Caco-2 (cell line): ENCODE data around the gene WDR73. TPM values are rescaled to one million over a fixed set of nuclear protein-coding genes. Genes with fewer than 3 reads are reported as not detected.

Experiments used
- BruUV-seq: library from RNA; stranded (reverse); fragments of 400-500 nt; replicated peaks from 2 replicates; lab custom pipeline; 2021; lab: Mats Ljungman, UMichigan
- CTCF ChIA-PET: fragments of 300-600 bp; sonication (Branson Sonifier 250); formaldehyde crosslinking; loops from one replicate; lab custom pipeline; 2022; ENCODE audit warnings: antibody characterized with exemption; lab: Charles Lee
- POLR2A ChIA-PET: fragments of 300-600 bp; sonication (Branson Sonifier 250); formaldehyde crosslinking; loops from one replicate; lab custom pipeline; 2022; ENCODE audit warnings: antibody characterized with exemption; lab: Charles Lee
- DNase-seq, 2 experiments: peaks; one replicate each; pipeline versions ENCODE4 v3.0.0 to v3.0.0-alpha.2; 2020 to 2022
- H3K27me3 ChIP-seq: replicated peaks from 2 replicates; pipeline ENCODE4 v1.6.0; 2011; ENCODE audit warnings: low read length; ENCODE audit not compliant: control insufficient read depth, insufficient read depth
- H3K36me3 ChIP-seq: 2 replicates; pipeline ENCODE4 v1.5.1; 2011; ENCODE audit warnings: low read length; ENCODE audit not compliant: control insufficient read depth, insufficient read depth
- H3K4me1 ChIP-seq: fragments of 250-450 bp; sonication (Bioruptor Pico); 2 replicates; pipeline ENCODE4 v1.5.1; 2020; ENCODE audit warnings: mild to moderate bottlenecking
- H3K4me3 ChIP-seq: 2 replicates; pipeline ENCODE4 v1.5.1; 2011; ENCODE audit warnings: low read depth, mild to moderate bottlenecking, control low read depth, low read length
- H3K9me3 ChIP-seq: fragments of 250-450 bp; sonication (Bioruptor Pico); 2 replicates; pipeline ENCODE4 v1.5.1; 2020; ENCODE audit warnings: mild to moderate bottlenecking, moderate library complexity
- H3K27ac Mint-ChIP-seq: one replicate; pipeline ENCODE4 v1.8.0; 2022; ENCODE audit warnings: mixed read lengths; ENCODE audit not compliant: unreplicated experiment
- H3K27me3 Mint-ChIP-seq: one replicate; pipeline ENCODE4 v1.8.0; 2022; ENCODE audit warnings: mixed read lengths; ENCODE audit not compliant: insufficient read depth, unreplicated experiment
- H3K36me3 Mint-ChIP-seq: one replicate; pipeline ENCODE4 v1.8.0; 2022; ENCODE audit warnings: mild to moderate bottlenecking, mixed read lengths; ENCODE audit not compliant: insufficient read depth, unreplicated experiment
- H3K4me1 Mint-ChIP-seq: one replicate; pipeline ENCODE4 v1.8.0; 2022; ENCODE audit warnings: low read depth, mixed read lengths; ENCODE audit not compliant: unreplicated experiment
- H3K4me3 Mint-ChIP-seq: one replicate; pipeline ENCODE4 v1.8.0; 2022; ENCODE audit warnings: mild to moderate bottlenecking, moderate library complexity, mixed read lengths; ENCODE audit not compliant: unreplicated experiment
- H3K9me3 Mint-ChIP-seq: one replicate; pipeline ENCODE4 v1.8.0; 2022; ENCODE audit warnings: mixed read lengths; ENCODE audit not compliant: unreplicated experiment
- intact Hi-C: fragments of 100-400 bp; cut with micrococcal nuclease; formaldehyde crosslinking; loops from one replicate; pipeline ENCODE4 v1.10.0; 2022; ENCODE audit not compliant: unreplicated experiment
- total RNA-seq: library from RNA; stranded (reverse); gene quantifications from 2 replicates; pipeline ENCODE4 v1.2.3, GENCODE V29; 2022
- TF ChIP-seq, protein P1 (sequence below), 2 experiments: fragments of 200-600 bp in 1 of 2; IDR thresholded peaks; 1 replicate in 1 of 2; 2 replicates in 1 of 2; pipeline versions ENCODE4 v1.5.1 to v1.8.0; 2011 to 2022; ENCODE audit warnings: antibody characterized with exemption in 1 of 2, control low read depth in 1 of 2, inconsistent platforms in 1 of 2, low read depth in 1 of 2, low read length in 1 of 2, mild to moderate bottlenecking in 1 of 2, moderate library complexity in 1 of 2; ENCODE audit not compliant: insufficient read depth in 1 of 2, severe bottlenecking in 1 of 2, unreplicated experiment in 1 of 2

The WDR73 gene
- total RNA-seq, 1 experiment from 2014 or later, result 32.7 TPM

DNA sequence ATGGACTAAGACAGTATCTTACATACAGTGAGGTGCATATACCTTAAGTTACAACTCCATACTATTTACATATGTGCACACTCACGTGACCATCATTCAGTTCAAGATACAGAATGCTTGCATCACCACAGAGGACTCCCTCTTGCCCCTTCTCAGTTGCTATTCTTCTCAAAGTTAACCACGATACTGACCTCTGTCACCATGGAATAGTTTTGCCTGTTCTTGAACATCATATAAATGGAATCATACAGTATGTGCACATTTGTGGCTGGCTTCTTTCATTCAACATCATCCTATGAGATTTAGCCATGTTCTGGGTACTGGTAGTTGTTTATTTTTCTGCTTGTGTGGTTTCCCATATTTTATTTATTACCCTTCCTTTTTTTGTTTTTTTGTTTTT is 63.7 kb downstream of the WDR73 start:
- TF ChIP-seq, protein P1, sequence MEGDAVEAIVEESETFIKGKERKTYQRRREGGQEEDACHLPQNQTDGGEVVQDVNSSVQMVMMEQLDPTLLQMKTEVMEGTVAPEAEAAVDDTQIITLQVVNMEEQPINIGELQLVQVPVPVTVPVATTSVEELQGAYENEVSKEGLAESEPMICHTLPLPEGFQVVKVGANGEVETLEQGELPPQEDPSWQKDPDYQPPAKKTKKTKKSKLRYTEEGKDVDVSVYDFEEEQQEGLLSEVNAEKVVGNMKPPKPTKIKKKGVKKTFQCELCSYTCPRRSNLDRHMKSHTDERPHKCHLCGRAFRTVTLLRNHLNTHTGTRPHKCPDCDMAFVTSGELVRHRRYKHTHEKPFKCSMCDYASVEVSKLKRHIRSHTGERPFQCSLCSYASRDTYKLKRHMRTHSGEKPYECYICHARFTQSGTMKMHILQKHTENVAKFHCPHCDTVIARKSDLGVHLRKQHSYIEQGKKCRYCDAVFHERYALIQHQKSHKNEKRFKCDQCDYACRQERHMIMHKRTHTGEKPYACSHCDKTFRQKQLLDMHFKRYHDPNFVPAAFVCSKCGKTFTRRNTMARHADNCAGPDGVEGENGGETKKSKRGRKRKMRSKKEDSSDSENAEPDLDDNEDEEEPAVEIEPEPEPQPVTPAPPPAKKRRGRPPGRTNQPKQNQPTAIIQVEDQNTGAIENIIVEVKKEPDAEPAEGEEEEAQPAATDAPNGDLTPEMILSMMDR (IDR thresholded peaks at IDR 0.05; ENCODE audit: insufficient read depth in 1 of 2, low read depth in 1 of 2, low read length in 1 of 2, severe bottlenecking in 1 of 2, unreplicated experiment in 1 of 2), result no peak
- Histone ChIP-seq H3K4me3 (no peak overlapping the region), H3K36me3 (no peaks in the 10 kb centered on the region), H3K27me3 (no peaks in the 10 kb centered on the region), H3K9me3 (no peaks in the 10 kb centered on the region), H3K4me1 (no peaks in the 10 kb centered on the region)
- peaks cover 3% of the 10 kb centered on the region for H3K27me3 Mint-ChIP-seq
- H3K4me3 Mint-ChIP-seq, result no peak overlapping the region
- ChIA-PET POLR2A (no interaction called here), CTCF (no interaction called here)
- no peak overlapping the region for H3K27ac Mint-ChIP-seq
- H3K4me1 Mint-ChIP-seq, result no peaks in the 10 kb centered on the region
- DNase-seq, result no peak
- no TSS peak for BruUV-seq
- no peaks in the 10 kb centered on the region for H3K36me3 Mint-ChIP-seq
- no peaks in the 10 kb centered on the region for H3K9me3 Mint-ChIP-seq
- intact Hi-C loops, result no loop called here

Other genes starting within 250 kb of the WDR73 start
- 12.7 and 12.9 TPM in 2 replicates for gene ZSCAN2, start 53.3 kb downstream of the WDR73 start, total RNA-seq
- gene NMB, start 3.9 kb upstream of the WDR73 start, total RNA-seq, result 7.5 and 8.6 TPM in 2 replicates
- 200 and 211 TPM in 2 replicates for gene SEC11A, start 61.9 kb upstream of the WDR73 start, total RNA-seq
- 29.1 and 30.6 TPM in 2 replicates for gene ZNF592, start 94.3 kb upstream of the WDR73 start, total RNA-seq
- 0.43 and 0.95 TPM in 2 replicates for gene ALPK3, start 163.1 kb upstream of the WDR73 start, total RNA-seq
- gene SLC28A1, start 230.4 kb upstream of the WDR73 start, total RNA-seq, result not detected in 2 replicates